GM19395 (cell line): ENCODE results near the gene DCUN1D1.

Source experiments
- ATAC-seq: cut with Tn5 transposase; IDR thresholded peaks from one replicate; pipeline ENCODE4 v1.9.1; 2021; ENCODE audit warnings: mild to moderate bottlenecking, moderate library complexity; ENCODE audit not compliant: unreplicated experiment

The DCUN1D1 gene

DNA sequence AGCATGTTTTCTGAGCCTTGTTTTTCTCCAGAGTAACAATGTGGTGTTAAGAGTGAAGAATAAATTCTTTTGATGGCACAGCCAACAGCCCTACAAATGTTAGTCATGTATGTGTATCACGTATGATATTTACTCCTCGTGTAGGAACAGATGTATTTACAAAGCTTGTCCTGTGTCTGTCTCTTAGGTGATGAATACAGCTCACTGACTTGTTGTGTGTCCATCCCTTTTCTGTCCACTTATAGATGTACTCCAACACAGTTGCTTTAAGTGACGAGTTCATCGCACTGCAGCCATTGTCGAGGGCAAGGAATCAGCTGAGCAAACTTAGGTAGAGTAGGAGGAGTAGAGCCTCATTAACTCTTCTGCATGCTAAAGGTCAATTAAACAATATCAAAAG lies 78.1 kb downstream of the DCUN1D1 start:
- no peak for ATAC-seq

DNA sequence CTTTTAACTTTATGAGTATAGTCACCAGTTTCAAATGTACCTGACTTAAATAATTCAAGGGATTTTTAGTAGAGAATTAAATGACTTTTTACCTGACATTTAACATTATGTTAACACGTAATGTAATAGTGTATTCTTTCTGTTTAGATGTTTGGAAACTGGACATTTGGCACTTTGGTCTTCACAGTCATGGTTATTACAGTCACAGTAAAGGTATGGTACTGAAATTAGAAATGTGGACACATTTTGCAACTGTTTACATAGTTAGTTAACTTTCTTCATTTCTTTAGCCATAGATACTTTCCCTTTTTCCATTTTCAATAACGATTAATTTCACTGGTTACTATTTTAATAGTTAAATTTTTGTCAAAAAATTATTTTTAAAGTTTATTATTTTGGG lies 83.8 kb downstream of the DCUN1D1 start:
- no peak for ATAC-seq

DNA sequence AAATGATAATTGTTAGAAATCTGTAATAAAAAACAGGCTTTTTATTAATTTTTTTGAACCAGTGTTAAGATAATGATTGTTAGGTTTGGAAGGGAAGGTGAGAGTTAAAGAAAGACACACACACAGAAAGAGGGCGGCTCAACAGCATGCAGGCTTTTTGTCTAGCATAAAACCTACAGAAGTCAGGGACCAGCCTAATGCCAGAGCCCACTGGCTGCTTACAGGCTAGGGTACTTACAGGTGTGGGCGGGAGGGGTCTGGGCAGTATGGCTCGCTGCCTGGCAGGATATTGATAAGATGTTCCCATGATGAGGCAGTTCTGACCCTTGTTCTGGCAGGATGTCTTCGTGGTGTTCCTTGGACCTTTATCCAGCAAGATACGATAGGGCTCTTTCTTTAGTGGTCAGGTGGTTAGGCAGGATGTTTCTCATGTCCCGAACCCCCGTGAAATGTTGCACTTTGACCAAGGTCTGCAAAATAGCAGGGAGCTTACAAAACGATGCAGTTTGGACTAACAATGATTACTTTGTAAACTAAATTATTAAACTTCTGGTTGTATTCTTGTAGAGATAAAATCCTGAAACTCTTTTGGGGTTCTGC lies 84.7 kb downstream of the DCUN1D1 start:
- ATAC-seq = no peak

DNA sequence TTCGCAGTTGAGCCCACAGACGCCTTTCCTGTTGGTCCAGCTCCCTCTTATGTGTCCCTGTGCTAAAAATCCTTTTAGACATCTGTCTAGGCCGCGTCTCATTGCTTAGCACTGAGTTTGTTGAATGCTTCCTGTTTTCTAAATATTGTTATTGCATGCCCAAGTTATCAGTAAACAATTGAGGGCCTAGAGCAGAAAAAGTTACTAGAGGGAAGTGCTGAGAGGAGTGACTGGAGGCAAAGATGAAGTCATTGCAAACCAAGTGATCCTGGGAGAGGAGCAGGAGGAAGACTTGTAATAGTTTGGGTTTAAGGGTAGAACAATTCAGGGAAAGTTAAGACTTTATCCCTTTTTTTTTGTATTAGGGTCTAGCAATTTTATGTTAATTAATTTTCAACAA lies 88.1 kb downstream of the DCUN1D1 start:
- ATAC-seq = no peak

DNA sequence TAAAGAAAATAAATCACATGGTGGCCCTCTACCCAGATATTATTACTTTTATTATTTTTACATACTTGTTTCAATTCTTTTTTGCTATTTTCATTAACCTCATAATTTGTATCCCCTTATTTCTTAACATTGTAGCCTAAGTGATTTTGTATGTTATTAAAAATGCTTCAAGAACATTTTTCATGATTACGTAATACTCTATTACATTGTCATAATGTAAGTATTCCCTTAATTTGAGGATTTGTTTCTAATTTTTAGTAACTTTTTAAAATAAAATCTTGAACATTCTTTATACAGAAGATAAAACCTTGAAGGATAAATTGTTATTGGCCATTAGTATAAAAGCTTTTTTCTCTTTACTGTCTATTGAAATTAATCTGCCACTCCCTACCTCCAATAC lies 89.0 kb downstream of the DCUN1D1 start:
- ATAC-seq = no peak

DNA sequence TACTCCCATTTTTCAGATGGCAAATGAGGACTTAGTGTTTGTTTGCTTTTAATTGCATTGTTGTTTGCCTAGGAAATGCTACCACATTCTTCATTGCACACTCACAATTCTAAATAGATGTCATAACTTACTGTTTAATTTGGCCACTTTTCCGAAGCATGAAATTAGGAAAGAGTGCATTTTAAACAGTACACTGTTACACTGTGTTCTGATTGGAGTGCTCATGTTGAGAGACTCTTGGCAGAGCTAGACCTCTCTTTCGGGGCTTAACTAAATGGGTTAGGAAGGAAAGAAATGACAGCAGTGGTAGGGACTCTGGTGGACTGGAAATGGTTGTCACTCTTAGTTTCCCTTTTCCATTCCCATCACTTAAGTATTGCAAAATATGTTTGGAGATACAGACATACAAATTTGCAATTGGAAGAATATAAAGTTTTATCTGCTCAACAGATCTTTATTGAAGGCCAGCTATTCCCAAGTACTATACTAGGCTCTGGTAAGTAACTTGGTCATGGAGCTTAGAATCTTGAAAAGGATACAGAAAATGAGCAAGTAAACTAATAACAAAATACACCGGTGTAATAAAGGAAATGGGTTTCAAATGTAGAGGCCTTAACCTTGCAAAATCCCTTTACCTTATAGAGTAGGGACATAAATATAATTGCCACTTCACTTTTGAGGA lies 90.2 kb downstream of the DCUN1D1 start:
- no peak for ATAC-seq
